SJSA1 (cell line): ENCODE results near the gene TNRC18. TPM values are rescaled to one million over a fixed set of nuclear protein-coding genes. Genes with fewer than 3 reads are reported as not detected.
"Not testable (repeated sequence)": the region's sequence is repeated elsewhere in the genome, so short reads cannot be mapped to it uniquely, and the experiment has no call there.

Source experiments
- DNase-seq, 2 experiments: peaks; one replicate each; pipeline ENCODE4 v3.0.0-alpha.2; 2015 to 2020; ENCODE audit warnings: low spot score in 2 of 2, low read depth in 1 of 2
- H3K27ac ChIP-seq: fragments of 250-450 bp; sonication (Bioruptor Pico); 2 replicates; pipeline ENCODE4 v1.5.1; 2020; ENCODE audit warnings: mild to moderate bottlenecking, moderate library complexity
- H3K27me3 ChIP-seq: fragments of 250-450 bp; sonication (Bioruptor Pico); replicated peaks from 2 replicates; pipeline ENCODE4 v1.5.1; 2020; ENCODE audit warnings: mild to moderate bottlenecking, moderate library complexity
- H3K36me3 ChIP-seq: fragments of 250-450 bp; sonication (Bioruptor Pico); 2 replicates; pipeline ENCODE4 v1.5.1; 2020; ENCODE audit warnings: mild to moderate bottlenecking
- H3K4me1 ChIP-seq: fragments of 250-450 bp; sonication (Bioruptor Pico); replicated peaks from 2 replicates; pipeline ENCODE4 v1.6.1; 2021; ENCODE audit warnings: mild to moderate bottlenecking
- H3K4me3 ChIP-seq: fragments of 250-450 bp; sonication (Bioruptor Pico); 2 replicates; pipeline ENCODE4 v1.5.1; 2020; ENCODE audit warnings: mild to moderate bottlenecking
- H3K9me3 ChIP-seq: fragments of 250-450 bp; sonication (Bioruptor Pico); replicated peaks from 2 replicates; pipeline ENCODE4 v1.5.1; 2020; ENCODE audit warnings: mild to moderate bottlenecking
- total RNA-seq: library from RNA; depleted of rRNA; stranded (reverse); fragments of >200 nt; shearing (Covaris generic); gene quantifications from 2 replicates; pipeline ENCODE4 v1.2.3, GENCODE V29; 2014

The TNRC18 gene
- total RNA-seq, 1 experiment from 2014 or later: 19.8 TPM

GRCh38 chr7:5320391-5320790, 103.2 kb downstream of the TNRC18 start:
- Histone ChIP-seq H3K27me3 (no peaks in the 10 kb centered on the region), H3K4me3 (no peak overlapping the region), H3K4me1 (no peaks in the 10 kb centered on the region), H3K36me3 (peaks cover 5% of the 10 kb centered on the region; the same call in 1 of the 2 replicates), H3K9me3 (no peaks in the 10 kb centered on the region), H3K27ac (no peak overlapping the region)
- no peak for DNase-seq

GRCh38 chr7:5318613-5319012, 105.0 kb downstream of the TNRC18 start:
- not testable (repeated sequence) for H3K27ac ChIP-seq, H3K27me3 ChIP-seq, H3K36me3 ChIP-seq, DNase-seq, H3K4me1 ChIP-seq, H3K9me3 ChIP-seq, H3K4me3 ChIP-seq

- H3K27ac ChIP-seq: no peak overlapping the region
- H3K4me3 ChIP-seq: no peak overlapping the region
- no peak for DNase-seq
- H3K9me3 ChIP-seq: no peaks in the 10 kb centered on the region
- H3K27me3 ChIP-seq: no peaks in the 10 kb centered on the region
- no peaks in the 10 kb centered on the region for H3K4me1 ChIP-seq
- H3K36me3 ChIP-seq: peaks cover 7% of the 10 kb centered on the region
Observed at GRCh38 chr7:5315761-5316160, 107.9 kb downstream of the TNRC18 start.

GRCh38 chr7:5314864-5315263, 108.8 kb downstream of the TNRC18 start:
- Histone ChIP-seq H3K27me3 (no peaks in the 10 kb centered on the region), H3K9me3 (no peaks in the 10 kb centered on the region), H3K27ac (no peak overlapping the region), H3K4me3 (no peak overlapping the region), H3K4me1 (no peaks in the 10 kb centered on the region), H3K36me3 (peaks cover 6% of the 10 kb centered on the region)
- DNase-seq: no peak

GRCh38 chr7:5313076-5313885, 110.4 kb downstream of the TNRC18 start:
- not testable (repeated sequence) for H3K27me3 ChIP-seq, H3K36me3 ChIP-seq, DNase-seq, H3K9me3 ChIP-seq, H3K27ac ChIP-seq, H3K4me3 ChIP-seq, H3K4me1 ChIP-seq

- not testable (repeated sequence) for H3K4me3 ChIP-seq, H3K36me3 ChIP-seq, DNase-seq, H3K9me3 ChIP-seq, H3K27ac ChIP-seq, H3K27me3 ChIP-seq, H3K4me1 ChIP-seq
Observed at GRCh38 chr7:5312276-5313070, 111.2 kb downstream of the TNRC18 start.

GRCh38 chr7:5310822-5311405, 112.7 kb downstream of the TNRC18 start:
- no peaks in the 10 kb centered on the region for H3K9me3 ChIP-seq
- H3K4me3 ChIP-seq: no peak overlapping the region
- DNase-seq: no peak
- peaks cover 10% of the 10 kb centered on the region for H3K36me3 ChIP-seq
- H3K27ac ChIP-seq: no peak overlapping the region
- H3K4me1 ChIP-seq: no peaks in the 10 kb centered on the region
- no peaks in the 10 kb centered on the region for H3K27me3 ChIP-seq

- H3K27ac ChIP-seq: no peak overlapping the region
- no peaks in the 10 kb centered on the region for H3K9me3 ChIP-seq
- no peak for DNase-seq
- no peaks in the 10 kb centered on the region for H3K4me1 ChIP-seq
- H3K27me3 ChIP-seq: no peaks in the 10 kb centered on the region
- peaks cover 10% of the 10 kb centered on the region for H3K36me3 ChIP-seq
- H3K4me3 ChIP-seq: no peak overlapping the region
Observed at GRCh38 chr7:5309146-5309545, 114.5 kb downstream of the TNRC18 start.

GRCh38 chr7:5307221-5308142, 116.2 kb downstream of the TNRC18 start:
- H3K4me3 ChIP-seq, H3K4me1 ChIP-seq: not testable (repeated sequence)

GRCh38 chr7:5305050-5305449, 118.6 kb downstream of the TNRC18 start:
- not testable (repeated sequence) for H3K36me3 ChIP-seq, H3K4me1 ChIP-seq, H3K27ac ChIP-seq, H3K9me3 ChIP-seq, DNase-seq, H3K4me3 ChIP-seq, H3K27me3 ChIP-seq

More at GRCh38 chr7:5307221-5308142, 116.2 kb downstream of the TNRC18 start:
- H3K9me3 ChIP-seq, H3K36me3 ChIP-seq, H3K27me3 ChIP-seq, DNase-seq, H3K27ac ChIP-seq: not testable (repeated sequence)

- Histone ChIP-seq H3K36me3 (peaks cover 4% of the 10 kb centered on the region; the same call in 1 of the 2 replicates), H3K4me1 (no peaks in the 10 kb centered on the region), H3K27ac (no peak overlapping the region), H3K27me3 (no peaks in the 10 kb centered on the region), H3K9me3 (no peaks in the 10 kb centered on the region), H3K4me3 (no peak overlapping the region)
- no peak for DNase-seq
Observed at GRCh38 chr7:5303591-5304505, 119.8 kb downstream of the TNRC18 start.

GRCh38 chr7:5303061-5303460, 120.6 kb downstream of the TNRC18 start:
- DNase-seq: no peak
- no peak overlapping the region for H3K27ac ChIP-seq
- no peaks in the 10 kb centered on the region for H3K4me1 ChIP-seq
- no peak overlapping the region for H3K4me3 ChIP-seq
- H3K27me3 ChIP-seq: no peaks in the 10 kb centered on the region
- peaks cover 4% of the 10 kb centered on the region; the same call in 1 of the 2 replicates for H3K36me3 ChIP-seq
- no peaks in the 10 kb centered on the region for H3K9me3 ChIP-seq
